Measurements from ENCODE around the gene NACAD. TPM values are rescaled to one million over a fixed set of nuclear protein-coding genes. Genes with fewer than 3 reads are reported as not detected.

The NACAD gene
- total RNA-seq, 1 experiment from 2014 or later, result 1.0 TPM

- Histone ChIP-seq H3K9me3 (no peaks in the 10 kb centered on the region), H3K4me3 (ENCODE audit: low read depth, low read length) (no peak overlapping the region), H3K36me3 (ENCODE audit: control insufficient read depth, insufficient read depth, low read length) (peaks cover 19% of the 10 kb centered on the region), H3K4me1 (no peaks in the 10 kb centered on the region), H3K27me3 (replicated peaks; ENCODE audit: control insufficient read depth, insufficient read depth, low read length) (no peaks in the 10 kb centered on the region)
- TF ChIP-seq CTCF (IDR thresholded peaks at IDR 0.05; ENCODE audit: insufficient read depth in 1 of 2, low read depth in 1 of 2, low read length in 1 of 2, severe bottlenecking in 1 of 2, unreplicated experiment in 1 of 2), result no peak
- BruUV-seq (replicated peaks), result no TSS peak
- intact Hi-C loops (cut with micrococcal nuclease; ENCODE audit: unreplicated experiment), result no loop called here
- Mint-ChIP-seq H3K4me3 (ENCODE audit: unreplicated experiment) (no peak overlapping the region), H3K4me1 (ENCODE audit: low read depth, unreplicated experiment) (peaks cover 6% of the 10 kb centered on the region), H3K27me3 (ENCODE audit: insufficient read depth, unreplicated experiment) (no peaks in the 10 kb centered on the region), H3K9me3 (ENCODE audit: unreplicated experiment) (no peaks in the 10 kb centered on the region), H3K36me3 (ENCODE audit: insufficient read depth, unreplicated experiment) (peaks cover 85% of the 10 kb centered on the region), H3K27ac (ENCODE audit: unreplicated experiment) (no peak overlapping the region)
- no peak for DNase-seq
- CTCF ChIA-PET, result no interaction called here
- POLR2A ChIA-PET, result no interaction called here
Observed at GRCh38 chr7:45105588-45106188, 16.9 kb upstream of the NACAD start.

GRCh38 chr7:45104844-45105587 lies 16.2 kb upstream of the NACAD start:
- no peak for DNase-seq
- Mint-ChIP-seq H3K27me3 (ENCODE audit: insufficient read depth, unreplicated experiment) (no peaks in the 10 kb centered on the region), H3K9me3 (ENCODE audit: unreplicated experiment) (no peaks in the 10 kb centered on the region), H3K4me3 (ENCODE audit: unreplicated experiment) (no peak overlapping the region), H3K36me3 (ENCODE audit: insufficient read depth, unreplicated experiment) (peaks cover 84% of the 10 kb centered on the region), H3K4me1 (ENCODE audit: low read depth, unreplicated experiment) (peaks cover 2% of the 10 kb centered on the region), H3K27ac (ENCODE audit: unreplicated experiment) (no peak overlapping the region)
- H3K9me3 ChIP-seq, result no peaks in the 10 kb centered on the region
- H3K4me1 ChIP-seq, result no peaks in the 10 kb centered on the region
- H3K4me3 ChIP-seq (ENCODE audit: low read depth, low read length), result no peak overlapping the region
- H3K36me3 ChIP-seq (ENCODE audit: control insufficient read depth, insufficient read depth, low read length), result peaks cover 22% of the 10 kb centered on the region
- ChIA-PET CTCF (no interaction called here), POLR2A (no interaction called here)
- no peaks in the 10 kb centered on the region for H3K27me3 ChIP-seq (replicated peaks; ENCODE audit: control insufficient read depth, insufficient read depth, low read length)
- no TSS peak for BruUV-seq (replicated peaks)
- intact Hi-C loops (cut with micrococcal nuclease; ENCODE audit: unreplicated experiment), result no loop called here
- no peak for TF ChIP-seq CTCF (IDR thresholded peaks at IDR 0.05; ENCODE audit: insufficient read depth in 1 of 2, low read depth in 1 of 2, low read length in 1 of 2, severe bottlenecking in 1 of 2, unreplicated experiment in 1 of 2)

GRCh38 chr7:45103958-45104843 lies 15.4 kb upstream of the NACAD start:
- DNase-seq, result no peak
- no peaks in the 10 kb centered on the region for H3K4me1 ChIP-seq
- no peaks in the 10 kb centered on the region for H3K27me3 ChIP-seq (replicated peaks; ENCODE audit: control insufficient read depth, insufficient read depth, low read length)
- ChIA-PET CTCF (no interaction called here), POLR2A (no interaction called here)
- Mint-ChIP-seq H3K27ac (ENCODE audit: unreplicated experiment) (no peak overlapping the region), H3K4me1 (ENCODE audit: low read depth, unreplicated experiment) (no peaks in the 10 kb centered on the region), H3K27me3 (ENCODE audit: insufficient read depth, unreplicated experiment) (no peaks in the 10 kb centered on the region), H3K9me3 (ENCODE audit: unreplicated experiment) (no peaks in the 10 kb centered on the region), H3K36me3 (ENCODE audit: insufficient read depth, unreplicated experiment) (peaks cover 89% of the 10 kb centered on the region), H3K4me3 (ENCODE audit: unreplicated experiment) (no peak overlapping the region)
- intact Hi-C loops (cut with micrococcal nuclease; ENCODE audit: unreplicated experiment), result no loop called here
- H3K36me3 ChIP-seq (ENCODE audit: control insufficient read depth, insufficient read depth, low read length), result peaks cover 24% of the 10 kb centered on the region
- no peak overlapping the region for H3K4me3 ChIP-seq (ENCODE audit: low read depth, low read length)
- BruUV-seq (replicated peaks), result no TSS peak
- TF ChIP-seq CTCF (IDR thresholded peaks at IDR 0.05; ENCODE audit: insufficient read depth in 1 of 2, low read depth in 1 of 2, low read length in 1 of 2, severe bottlenecking in 1 of 2, unreplicated experiment in 1 of 2), result no peak
- H3K9me3 ChIP-seq, result no peaks in the 10 kb centered on the region
